SK-N-SH treated with all-trans-retinoic acid at 6 μM for 48 hours (cell line): ENCODE results near the gene LRRC23.

Experiments used
- ATAC-seq: fragments of 200-7000 bp; cut with Tn5 transposase; 3 replicates; pipeline ENCODE4 v1.9.1; 2020; ENCODE audit warnings: mild to moderate bottlenecking, moderate library complexity
- ARNTL ChIP-seq: fragments of 450-650 bp; formaldehyde crosslinking; IDR thresholded peaks from 2 replicates; pipeline ENCODE4 v1.5.0; 2020; ENCODE audit warnings: low read depth, mild to moderate bottlenecking, moderate library complexity, borderline replicate concordance
- BACH2 ChIP-seq: fragments of 250-450 bp; sonication (Bioruptor Pico); IDR thresholded peaks from 2 replicates; pipeline ENCODE4 v1.9.0; 2021; ENCODE audit warnings: mild to moderate bottlenecking, borderline replicate concordance
- CSDC2 ChIP-seq: fragments of 250-450 bp; sonication (Bioruptor Pico); IDR thresholded peaks from 2 replicates; pipeline ENCODE4 v1.5.0; 2020; ENCODE audit warnings: mild to moderate bottlenecking, moderate library complexity
- ESRRG ChIP-seq: fragments of 250-450 bp; sonication (Bioruptor Pico); IDR thresholded peaks from 2 replicates; pipeline ENCODE4 v1.6.1; 2021; ENCODE audit warnings: mild to moderate bottlenecking
- GLIS3 ChIP-seq: fragments of 250-450 bp; sonication (Bioruptor Pico); IDR thresholded peaks from 2 replicates; pipeline ENCODE4 v1.5.0; 2020; ENCODE audit warnings: mild to moderate bottlenecking, moderate library complexity
- ISL1 ChIP-seq: fragments of 250-450 bp; sonication (Bioruptor Pico); IDR thresholded peaks from 2 replicates; pipeline ENCODE4 v2.1.2; 2022; ENCODE audit warnings: mild to moderate bottlenecking, moderate library complexity
- OSR1 ChIP-seq: fragments of 250-450 bp; sonication (Bioruptor Pico); IDR thresholded peaks from 2 replicates; pipeline ENCODE4 v1.8.0; 2022; ENCODE audit warnings: moderate library complexity, mild to moderate bottlenecking, inconsistent platforms
- PPARA ChIP-seq: fragments of 250-450 bp; sonication (Bioruptor Pico); IDR thresholded peaks from 2 replicates; pipeline ENCODE4 v1.5.0; 2020; ENCODE audit warnings: mild to moderate bottlenecking, borderline replicate concordance
- RARB ChIP-seq: fragments of 250-450 bp; sonication (Bioruptor Pico); IDR thresholded peaks from 2 replicates; pipeline ENCODE4 v1.8.0; 2021; ENCODE audit warnings: mild to moderate bottlenecking, moderate library complexity
- SNAI2 ChIP-seq: fragments of 250-450 bp; sonication (Bioruptor Pico); IDR thresholded peaks from 2 replicates; pipeline ENCODE4 v1.5.0; 2020; ENCODE audit warnings: mild to moderate bottlenecking, moderate library complexity
- TCF4 ChIP-seq: fragments of 250-450 bp; sonication (Bioruptor Pico); IDR thresholded peaks from 2 replicates; pipeline ENCODE4 v1.8.0; 2021; ENCODE audit warnings: mild to moderate bottlenecking, moderate library complexity, borderline replicate concordance
- ZC3H10 ChIP-seq: fragments of 250-450 bp; sonication (Bioruptor Pico); IDR thresholded peaks from 2 replicates; pipeline ENCODE4 v1.5.1; 2021; ENCODE audit warnings: mild to moderate bottlenecking, moderate library complexity
- ZFP3 ChIP-seq: fragments of 250-450 bp; sonication (Bioruptor Pico); IDR thresholded peaks from 2 replicates; pipeline ENCODE4 v1.5.0; 2020; ENCODE audit warnings: mild to moderate bottlenecking, moderate library complexity
- ZFP30 ChIP-seq: fragments of 450-650 bp; formaldehyde crosslinking; IDR thresholded peaks from 2 replicates; pipeline ENCODE4 v1.5.0; 2022; ENCODE audit warnings: mild to moderate bottlenecking, moderate library complexity
- ZNF565 ChIP-seq: fragments of 450-650 bp; formaldehyde crosslinking; conservative IDR thresholded peaks from 2 replicates; pipeline ENCODE4 v1.5.0; 2020; ENCODE audit warnings: low read depth, mild to moderate bottlenecking, moderate library complexity
- ZNF70 ChIP-seq: fragments of 450-650 bp; formaldehyde crosslinking; IDR thresholded peaks from 2 replicates; pipeline ENCODE4 v1.5.0; 2020; ENCODE audit warnings: mild to moderate bottlenecking, moderate library complexity
- ZNF8 ChIP-seq: fragments of 450-650 bp; formaldehyde crosslinking; IDR thresholded peaks from 2 replicates; pipeline ENCODE4 v1.5.0; 2020; ENCODE audit warnings: mild to moderate bottlenecking, moderate library complexity
- TF ChIP-seq, protein P1 (sequence below): fragments of 250-450 bp; sonication (Bioruptor Pico); IDR thresholded peaks from 2 replicates; pipeline ENCODE4 v1.5.0; 2020; ENCODE audit warnings: mild to moderate bottlenecking, moderate library complexity
- TF ChIP-seq, protein P2 (sequence below): fragments of 250-450 bp; sonication (Bioruptor Pico); IDR thresholded peaks from 2 replicates; pipeline ENCODE4 v1.8.0; 2020; ENCODE audit warnings: mild to moderate bottlenecking, moderate library complexity, borderline replicate concordance
- TF ChIP-seq, protein P3 (sequence below): fragments of 250-450 bp; sonication (Bioruptor Pico); IDR thresholded peaks from 2 replicates; pipeline ENCODE4 v1.8.0; 2021; ENCODE audit warnings: low read depth, mild to moderate bottlenecking, moderate library complexity, borderline replicate concordance
- TF ChIP-seq, protein P4 (sequence below): fragments of 250-450 bp; sonication (Bioruptor Pico); IDR thresholded peaks from 2 replicates; pipeline ENCODE4 v1.5.1; 2021; ENCODE audit warnings: mild to moderate bottlenecking, moderate library complexity
- TF ChIP-seq, protein P5 (sequence below): fragments of 250-450 bp; sonication (Bioruptor Pico); IDR thresholded peaks from 2 replicates; pipeline ENCODE4 v1.5.1; 2020; ENCODE audit warnings: low read depth, mild to moderate bottlenecking, moderate library complexity

LRRC23 gene

DNA sequence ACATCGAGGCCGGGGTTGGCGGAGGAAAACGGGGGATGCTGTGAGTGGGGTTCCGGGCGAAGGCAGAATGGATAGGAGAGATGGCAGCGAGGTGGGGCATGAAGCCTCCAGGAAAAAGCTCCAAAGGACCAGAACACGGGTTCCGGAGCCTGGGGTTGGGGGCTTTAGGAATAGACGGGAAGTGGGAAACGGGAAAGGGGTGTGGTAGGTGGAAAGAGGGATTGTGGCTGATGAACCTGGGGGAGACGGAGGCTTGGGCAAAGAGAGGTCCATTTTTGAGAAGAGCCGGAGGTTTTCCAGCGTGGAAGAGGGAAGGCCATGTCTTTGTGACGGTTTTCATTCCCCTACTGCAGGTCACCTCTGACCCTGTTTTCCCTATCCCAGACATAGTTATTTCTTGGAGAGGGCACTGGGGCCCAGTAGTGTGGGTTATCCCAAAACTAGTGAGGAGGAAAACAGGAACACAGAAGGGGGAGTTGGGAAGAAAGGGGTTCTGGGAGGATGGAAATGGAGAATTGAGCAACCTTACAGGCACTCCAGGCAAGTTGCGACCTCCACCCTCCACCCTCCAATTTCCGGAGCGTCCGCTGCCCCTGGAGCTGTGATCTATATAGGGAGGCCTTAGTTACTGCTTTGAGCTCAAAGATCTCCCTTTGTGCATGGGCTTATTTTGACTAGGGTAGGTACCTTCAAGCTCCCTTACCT lies 24.2 kb downstream of the LRRC23 start:
- no peak for ATAC-seq
- TF ChIP-seq RARB (CRISPR knock-in tag) (no peak), CSDC2 (CRISPR knock-in tag) (no peak), ZFP3 (no peak), ISL1 (CRISPR knock-in tag) (no peak)
- TF ChIP-seq, protein P1, sequence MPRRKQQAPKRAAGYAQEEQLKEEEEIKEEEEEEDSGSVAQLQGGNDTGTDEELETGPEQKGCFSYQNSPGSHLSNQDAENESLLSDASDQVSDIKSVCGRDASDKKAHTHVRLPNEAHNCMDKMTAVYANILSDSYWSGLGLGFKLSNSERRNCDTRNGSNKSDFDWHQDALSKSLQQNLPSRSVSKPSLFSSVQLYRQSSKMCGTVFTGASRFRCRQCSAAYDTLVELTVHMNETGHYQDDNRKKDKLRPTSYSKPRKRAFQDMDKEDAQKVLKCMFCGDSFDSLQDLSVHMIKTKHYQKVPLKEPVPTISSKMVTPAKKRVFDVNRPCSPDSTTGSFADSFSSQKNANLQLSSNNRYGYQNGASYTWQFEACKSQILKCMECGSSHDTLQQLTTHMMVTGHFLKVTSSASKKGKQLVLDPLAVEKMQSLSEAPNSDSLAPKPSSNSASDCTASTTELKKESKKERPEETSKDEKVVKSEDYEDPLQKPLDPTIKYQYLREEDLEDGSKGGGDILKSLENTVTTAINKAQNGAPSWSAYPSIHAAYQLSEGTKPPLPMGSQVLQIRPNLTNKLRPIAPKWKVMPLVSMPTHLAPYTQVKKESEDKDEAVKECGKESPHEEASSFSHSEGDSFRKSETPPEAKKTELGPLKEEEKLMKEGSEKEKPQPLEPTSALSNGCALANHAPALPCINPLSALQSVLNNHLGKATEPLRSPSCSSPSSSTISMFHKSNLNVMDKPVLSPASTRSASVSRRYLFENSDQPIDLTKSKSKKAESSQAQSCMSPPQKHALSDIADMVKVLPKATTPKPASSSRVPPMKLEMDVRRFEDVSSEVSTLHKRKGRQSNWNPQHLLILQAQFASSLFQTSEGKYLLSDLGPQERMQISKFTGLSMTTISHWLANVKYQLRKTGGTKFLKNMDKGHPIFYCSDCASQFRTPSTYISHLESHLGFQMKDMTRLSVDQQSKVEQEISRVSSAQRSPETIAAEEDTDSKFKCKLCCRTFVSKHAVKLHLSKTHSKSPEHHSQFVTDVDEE, result no peak

DNA sequence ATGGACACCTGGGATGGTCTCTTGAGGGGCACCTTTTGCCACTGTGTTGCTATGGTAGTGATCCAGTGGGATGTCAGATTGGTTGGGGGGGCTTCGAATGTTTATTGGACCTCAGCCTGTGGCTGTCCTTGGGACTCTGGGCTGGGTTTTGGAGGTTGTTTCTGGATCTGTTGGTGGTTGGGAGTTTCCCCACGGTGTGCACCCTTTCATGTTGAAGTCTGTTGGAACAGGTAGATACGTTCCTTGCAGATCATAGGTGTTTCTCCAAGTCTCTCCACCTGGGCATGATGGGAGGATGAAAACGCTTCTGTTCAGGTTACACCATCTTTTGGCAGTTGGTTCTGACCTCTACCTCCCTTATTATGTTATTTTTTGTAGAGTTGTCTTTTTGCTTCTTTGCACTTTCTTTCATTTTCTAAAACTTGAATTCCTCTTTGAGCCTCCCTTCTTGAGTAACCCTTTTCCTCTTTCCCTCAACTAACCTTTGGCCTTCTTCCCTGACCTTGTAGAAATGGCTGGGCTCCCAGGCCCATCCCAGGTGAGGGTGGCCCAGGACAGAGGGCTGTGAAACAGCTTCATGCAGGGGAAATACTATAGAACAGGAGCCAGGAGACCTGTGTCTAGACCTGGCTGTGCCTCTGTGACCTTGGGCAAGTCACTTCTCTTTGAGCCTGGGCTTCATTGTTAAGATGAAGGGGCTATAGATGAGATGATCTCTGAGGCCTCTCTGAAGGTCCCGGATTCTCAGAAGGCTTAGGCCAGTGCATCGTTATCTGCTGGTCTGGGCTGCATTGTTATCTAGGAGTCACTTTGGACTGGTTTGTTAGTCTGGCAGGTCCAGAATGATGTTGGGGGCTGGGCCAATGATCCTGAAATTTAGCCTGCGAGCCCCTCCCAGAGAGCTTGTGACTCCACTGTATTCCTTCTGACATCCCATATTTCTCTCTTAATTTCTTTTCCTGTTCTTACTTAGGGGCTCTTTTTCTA lies 25.1 kb downstream of the LRRC23 start:
- no peak for TF ChIP-seq PPARA
- TF ChIP-seq, protein P2, sequence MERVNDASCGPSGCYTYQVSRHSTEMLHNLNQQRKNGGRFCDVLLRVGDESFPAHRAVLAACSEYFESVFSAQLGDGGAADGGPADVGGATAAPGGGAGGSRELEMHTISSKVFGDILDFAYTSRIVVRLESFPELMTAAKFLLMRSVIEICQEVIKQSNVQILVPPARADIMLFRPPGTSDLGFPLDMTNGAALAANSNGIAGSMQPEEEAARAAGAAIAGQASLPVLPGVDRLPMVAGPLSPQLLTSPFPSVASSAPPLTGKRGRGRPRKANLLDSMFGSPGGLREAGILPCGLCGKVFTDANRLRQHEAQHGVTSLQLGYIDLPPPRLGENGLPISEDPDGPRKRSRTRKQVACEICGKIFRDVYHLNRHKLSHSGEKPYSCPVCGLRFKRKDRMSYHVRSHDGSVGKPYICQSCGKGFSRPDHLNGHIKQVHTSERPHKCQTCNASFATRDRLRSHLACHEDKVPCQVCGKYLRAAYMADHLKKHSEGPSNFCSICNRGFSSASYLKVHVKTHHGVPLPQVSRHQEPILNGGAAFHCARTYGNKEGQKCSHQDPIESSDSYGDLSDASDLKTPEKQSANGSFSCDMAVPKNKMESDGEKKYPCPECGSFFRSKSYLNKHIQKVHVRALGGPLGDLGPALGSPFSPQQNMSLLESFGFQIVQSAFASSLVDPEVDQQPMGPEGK (CRISPR knock-in tag), result no peak
- no peak for TF ChIP-seq ZC3H10 (CRISPR knock-in tag)
- no peak for TF ChIP-seq ZFP3
- TF ChIP-seq, protein P3, sequence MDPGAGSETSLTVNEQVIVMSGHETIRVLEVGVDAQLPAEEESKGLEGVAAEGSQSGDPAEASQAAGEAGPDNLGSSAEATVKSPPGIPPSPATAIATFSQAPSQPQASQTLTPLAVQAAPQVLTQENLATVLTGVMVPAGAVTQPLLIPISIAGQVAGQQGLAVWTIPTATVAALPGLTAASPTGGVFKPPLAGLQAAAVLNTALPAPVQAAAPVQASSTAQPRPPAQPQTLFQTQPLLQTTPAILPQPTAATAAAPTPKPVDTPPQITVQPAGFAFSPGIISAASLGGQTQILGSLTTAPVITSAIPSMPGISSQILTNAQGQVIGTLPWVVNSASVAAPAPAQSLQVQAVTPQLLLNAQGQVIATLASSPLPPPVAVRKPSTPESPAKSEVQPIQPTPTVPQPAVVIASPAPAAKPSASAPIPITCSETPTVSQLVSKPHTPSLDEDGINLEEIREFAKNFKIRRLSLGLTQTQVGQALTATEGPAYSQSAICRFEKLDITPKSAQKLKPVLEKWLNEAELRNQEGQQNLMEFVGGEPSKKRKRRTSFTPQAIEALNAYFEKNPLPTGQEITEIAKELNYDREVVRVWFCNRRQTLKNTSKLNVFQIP, result no peak
- TF ChIP-seq, protein P4, sequence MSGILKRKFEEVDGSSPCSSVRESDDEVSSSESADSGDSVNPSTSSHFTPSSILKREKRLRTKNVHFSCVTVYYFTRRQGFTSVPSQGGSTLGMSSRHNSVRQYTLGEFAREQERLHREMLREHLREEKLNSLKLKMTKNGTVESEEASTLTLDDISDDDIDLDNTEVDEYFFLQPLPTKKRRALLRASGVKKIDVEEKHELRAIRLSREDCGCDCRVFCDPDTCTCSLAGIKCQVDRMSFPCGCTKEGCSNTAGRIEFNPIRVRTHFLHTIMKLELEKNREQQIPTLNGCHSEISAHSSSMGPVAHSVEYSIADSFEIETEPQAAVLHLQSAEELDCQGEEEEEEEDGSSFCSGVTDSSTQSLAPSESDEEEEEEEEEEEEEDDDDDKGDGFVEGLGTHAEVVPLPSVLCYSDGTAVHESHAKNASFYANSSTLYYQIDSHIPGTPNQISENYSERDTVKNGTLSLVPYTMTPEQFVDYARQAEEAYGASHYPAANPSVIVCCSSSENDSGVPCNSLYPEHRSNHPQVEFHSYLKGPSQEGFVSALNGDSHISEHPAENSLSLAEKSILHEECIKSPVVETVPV (CRISPR knock-in tag), result no peak
- no peak for TF ChIP-seq OSR1
- TF ChIP-seq ARNTL (CRISPR knock-in tag), result no peak
- no peak for TF ChIP-seq BACH2 (CRISPR knock-in tag)
- TF ChIP-seq GLIS3 (CRISPR knock-in tag), result no peak
- TF ChIP-seq TCF4 (CRISPR knock-in tag), result no peak
- TF ChIP-seq, protein P5, sequence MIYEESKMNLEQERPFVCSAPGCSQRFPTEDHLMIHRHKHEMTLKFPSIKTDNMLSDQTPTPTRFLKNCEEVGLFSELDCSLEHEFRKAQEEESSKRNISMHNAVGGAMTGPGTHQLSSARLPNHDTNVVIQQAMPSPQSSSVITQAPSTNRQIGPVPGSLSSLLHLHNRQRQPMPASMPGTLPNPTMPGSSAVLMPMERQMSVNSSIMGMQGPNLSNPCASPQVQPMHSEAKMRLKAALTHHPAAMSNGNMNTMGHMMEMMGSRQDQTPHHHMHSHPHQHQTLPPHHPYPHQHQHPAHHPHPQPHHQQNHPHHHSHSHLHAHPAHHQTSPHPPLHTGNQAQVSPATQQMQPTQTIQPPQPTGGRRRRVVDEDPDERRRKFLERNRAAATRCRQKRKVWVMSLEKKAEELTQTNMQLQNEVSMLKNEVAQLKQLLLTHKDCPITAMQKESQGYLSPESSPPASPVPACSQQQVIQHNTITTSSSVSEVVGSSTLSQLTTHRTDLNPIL (CRISPR knock-in tag), result no peak
- no peak for TF ChIP-seq ISL1 (CRISPR knock-in tag)
- no peak for TF ChIP-seq ZNF8
- no peak for ATAC-seq

DNA sequence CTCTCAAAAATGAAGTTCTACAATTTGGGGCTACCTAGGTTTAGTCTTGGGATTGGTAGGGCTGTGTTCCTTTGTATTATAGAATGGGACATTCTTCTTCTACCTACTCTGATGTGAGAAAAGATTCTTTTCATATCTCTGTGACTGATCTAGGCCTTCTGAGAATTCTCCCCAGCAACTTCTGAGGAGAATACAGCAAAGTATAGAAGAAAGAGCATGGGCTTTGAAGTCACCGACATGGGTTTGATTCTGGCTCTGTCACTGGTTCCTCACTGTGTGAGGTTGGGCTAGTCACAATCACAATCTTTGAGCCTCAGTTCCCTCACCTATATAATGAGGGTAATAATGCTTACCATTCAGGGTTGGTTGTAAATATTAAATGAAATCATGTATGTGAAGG lies 28.1 kb downstream of the LRRC23 start:
- ATAC-seq, result no peak

DNA sequence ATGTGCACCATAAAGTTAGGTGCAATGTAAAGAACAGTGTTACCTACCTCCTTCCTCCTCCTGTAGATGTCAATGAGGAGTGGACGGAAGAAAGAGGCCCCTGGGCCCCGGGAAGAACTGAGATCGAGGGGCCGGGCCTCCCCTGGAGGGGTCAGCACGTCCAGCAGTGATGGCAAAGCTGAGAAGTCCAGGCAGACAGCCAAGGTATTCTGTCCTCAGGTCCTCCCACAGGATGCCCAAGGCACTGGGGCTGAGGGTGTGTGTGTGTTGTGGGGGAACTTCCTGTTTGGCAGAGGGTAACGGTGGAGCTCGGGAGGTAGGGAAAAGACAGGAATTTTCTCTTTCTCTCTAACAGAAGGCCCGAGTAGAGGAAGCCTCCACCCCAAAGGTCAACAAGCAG lies 29.5 kb downstream of the LRRC23 start:
- ATAC-seq, result no peak
- TF ChIP-seq GLIS3 (CRISPR knock-in tag) (no peak), ZNF565 (CRISPR knock-in tag) (no peak), SNAI2 (no peak), OSR1 (no peak), BACH2 (CRISPR knock-in tag) (no peak), ARNTL (CRISPR knock-in tag) (no peak), ZNF70 (no peak), ESRRG (CRISPR knock-in tag) (no peak), ZFP30 (CRISPR knock-in tag) (no peak)
- TF ChIP-seq, protein P4 (CRISPR knock-in tag), result no peak
- TF ChIP-seq, protein P5 (CRISPR knock-in tag), result no peak

More for the DNA sequence above, 28.1 kb downstream of the LRRC23 start:
- TF ChIP-seq ZNF8, result no peak
- no peak for TF ChIP-seq ZFP30 (CRISPR knock-in tag)
- no peak for TF ChIP-seq CSDC2 (CRISPR knock-in tag)
